Endothelial cell of umbilical vein (primary cell): ENCODE data around the gene KIAA1958. TPM values are rescaled to one million over a fixed set of nuclear protein-coding genes. Genes with fewer than 3 reads are reported as not detected.

Experiments used
- BruUV-seq: library from RNA; stranded (reverse); fragments of 400-500 nt; replicated peaks from 2 replicates; lab custom pipeline; 2021; lab: Mats Ljungman, UMichigan
- CTCF ChIA-PET: fragments of 300-600, 350-600 bp; sonication (Branson Sonifier 250); formaldehyde crosslinking; loops from one replicate; lab custom pipeline; 2021; ENCODE audit warnings: antibody characterized with exemption, inconsistent platforms; lab: Charles Lee
- POLR2A ChIA-PET: fragments of 300-600, 350-600 bp; sonication (Branson Sonifier 250); formaldehyde crosslinking; loops from one replicate; lab custom pipeline; 2021; ENCODE audit warnings: antibody characterized with exemption, inconsistent platforms; lab: Charles Lee
- DNase-seq: peaks from one replicate; pipeline ENCODE4 v3.0.0-alpha.2; 2011; ENCODE audit warnings: low read depth, low spot score
- FAIRE-seq: peaks from 2 replicates; lab custom pipeline; 2011; peaks lifted over from hg19 to GRCh38; lab: Jason Lieb, UNC
- H2AFZ ChIP-seq: 2 replicates; pipeline ENCODE4 v1.6.0; 2012; ENCODE audit warnings: low read depth, low read length, control low read depth, inconsistent platforms
- H3K27ac ChIP-seq: 2 replicates; pipeline ENCODE4 v1.5.1; 2011; ENCODE audit warnings: low read depth, mild to moderate bottlenecking, control low read depth, low read length, moderate library complexity; ENCODE audit not compliant: insufficient read depth
- H3K27me3 ChIP-seq, 2 experiments: 2 replicates each; pipeline versions ENCODE4 v1.6.0 to v1.6.1; 2011; ENCODE audit warnings: low read length in 2 of 2, mixed read lengths in 1 of 2; ENCODE audit not compliant: control insufficient read depth in 2 of 2, insufficient read depth in 2 of 2
- H3K36me3 ChIP-seq, 2 experiments: 2 replicates in 1 of 2; 3 replicates in 1 of 2; pipeline ENCODE4 v1.5.1; 2011; ENCODE audit warnings: low read length in 2 of 2, mild to moderate bottlenecking in 1 of 2, moderate library complexity in 1 of 2; ENCODE audit not compliant: control insufficient read depth in 2 of 2, insufficient read depth in 2 of 2; ENCODE audit errors: extremely low read depth in 1 of 2
- H3K4me1 ChIP-seq: 3 replicates; pipeline ENCODE4 v1.5.1; 2011; ENCODE audit warnings: mild to moderate bottlenecking, low read length; ENCODE audit not compliant: control insufficient read depth, insufficient read depth; ENCODE audit errors: extremely low read depth
- H3K4me2 ChIP-seq: 2 replicates; pipeline ENCODE4 v1.6.1; 2011; ENCODE audit warnings: low read length, control low read depth, mixed read lengths; ENCODE audit not compliant: insufficient read depth
- H3K4me3 ChIP-seq, 3 experiments: fragments of 200-600 bp in 1 of 3; sonication (generic), shearing (Covaris generic) in 1 of 3; replicated peaks in 1 of 3; 2 replicates each; pipeline ENCODE4 v1.5.1; 2011 to 2016; ENCODE audit warnings: control low read depth in 3 of 3, low read length in 3 of 3, mild to moderate bottlenecking in 2 of 3, inconsistent platforms in 1 of 3, low read depth in 1 of 3, moderate library complexity in 1 of 3; ENCODE audit not compliant: insufficient read depth in 1 of 3
- H3K79me2 ChIP-seq: 2 replicates; pipeline ENCODE4 v1.6.0; 2012; ENCODE audit warnings: low read length, inconsistent platforms; ENCODE audit not compliant: control insufficient read depth, insufficient read depth
- H3K9ac ChIP-seq: replicated peaks from 2 replicates; pipeline ENCODE3; 2011; ENCODE audit warnings: low read length, control low read depth; ENCODE audit not compliant: insufficient read depth; ENCODE audit errors: extremely low read depth
- H3K9me1 ChIP-seq: replicated peaks from 3 replicates; pipeline ENCODE4 v1.6.0; 2011; ENCODE audit warnings: mild to moderate bottlenecking, low read length; ENCODE audit not compliant: control insufficient read depth, insufficient read depth; ENCODE audit errors: extremely low read depth
- H3K9me3 ChIP-seq: replicated peaks from 2 replicates; pipeline ENCODE4 v1.5.1; 2012; ENCODE audit warnings: low read length, inconsistent platforms; ENCODE audit not compliant: control insufficient read depth, insufficient read depth
- H4K20me1 ChIP-seq: replicated peaks from 2 replicates; pipeline ENCODE3; 2011; ENCODE audit warnings: mild to moderate bottlenecking, low read length; ENCODE audit not compliant: control insufficient read depth, insufficient read depth; ENCODE audit errors: extremely low read depth
- CTCF ChIP-seq, 2 donors: IDR thresholded peaks; 1 replicate in 1 of 2; 2 replicates in 1 of 2; pipeline ENCODE4 v1.5.1; 2011; ENCODE audit warnings: low read length in 2 of 2, mild to moderate bottlenecking in 2 of 2, moderate library complexity in 2 of 2, control low read depth in 1 of 2, inconsistent platforms in 1 of 2, low read depth in 1 of 2; ENCODE audit not compliant: insufficient read depth in 1 of 2; ENCODE audit errors: extremely low read depth in 1 of 2
- FOS ChIP-seq: IDR thresholded peaks from 2 replicates; pipeline ENCODE4 v1.6.1; 2011; ENCODE audit warnings: mild to moderate bottlenecking, low read length, moderate library complexity, borderline replicate concordance; ENCODE audit not compliant: insufficient read depth
- GATA2 ChIP-seq: IDR thresholded peaks from 2 replicates; pipeline ENCODE4 v1.7.0; 2011; ENCODE audit warnings: low read depth, mild to moderate bottlenecking, moderate library complexity, mixed read lengths, low read length; ENCODE audit not compliant: insufficient read length, insufficient read depth
- JUN ChIP-seq: IDR thresholded peaks from 2 replicates; pipeline ENCODE4 v1.6.1; 2011; ENCODE audit warnings: borderline replicate concordance, low read depth; ENCODE audit not compliant: insufficient read length, insufficient read depth
- MYC ChIP-seq: IDR thresholded peaks from one replicate; pipeline ENCODE4 v1.6.1; 2011; ENCODE audit warnings: mild to moderate bottlenecking, low read depth, low read length
- POLR2AphosphoS5 ChIP-seq: IDR thresholded peaks from 2 replicates; pipeline ENCODE4 v1.6.1; 2012; ENCODE audit warnings: low read depth, mild to moderate bottlenecking, control low read depth, low read length, moderate library complexity; ENCODE audit not compliant: insufficient read depth
- dilution Hi-C: fragments of 300-500 bp; cut with MboI; formaldehyde crosslinking; loops from one replicate; pipeline ENCODE4 v1.15.0; 2019; ENCODE audit warnings: low sequenced_read_pairs; ENCODE audit not compliant: extremely low pct_ligation_motif_present
- intact Hi-C: fragments of 100-400 bp; cut with micrococcal nuclease; formaldehyde crosslinking; loops from one replicate; pipeline ENCODE4 v1.10.0; 2022
- polyA plus RNA-seq, 4 experiments: library from polyadenylated mRNA; depleted of rRNA in 3 of 4; stranded (reverse) in 3 of 4; unstranded in 1 of 4; fragments of >200 nt; gene quantifications; 2 replicates each; pipeline versions ENCODE4 v1.2.1 to v1.2.3, GENCODE V29; 2011 to 2012; ENCODE audit warnings: missing spikeins in 1 of 4
- total RNA-seq: library from RNA; stranded (reverse); gene quantifications from 2 replicates; pipeline ENCODE4 v1.2.3, GENCODE V29; 2021

Gene KIAA1958
- total and polyA plus RNA-seq, 2 donors (not counting 3 experiments of a cell fraction or from before 2014, with no cell fraction given), result 1.7 to 5.0 TPM

DNA sequence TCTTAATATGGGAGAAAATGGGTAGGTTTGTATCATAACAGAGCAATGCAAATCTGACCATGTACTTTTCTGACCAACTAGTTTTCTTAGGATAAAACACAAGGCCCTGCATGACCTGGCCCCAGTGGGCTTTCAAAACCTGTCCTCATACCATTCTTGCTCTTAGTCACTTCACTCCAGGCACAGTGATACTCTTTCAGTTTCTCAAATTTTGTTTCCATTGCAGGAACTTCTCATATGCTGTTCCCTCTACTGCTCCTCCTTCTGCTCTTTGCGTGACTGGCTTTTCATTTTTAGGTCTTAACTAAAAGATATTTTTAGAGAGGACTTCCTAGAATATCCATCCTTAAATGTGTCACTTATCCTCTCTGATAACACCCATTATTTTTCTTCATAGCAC, 118.9 kb downstream of the KIAA1958 start:
- Histone ChIP-seq H4K20me1 (no peaks in the 10 kb centered on the region), H3K4me2 (no peak overlapping the region), H3K27ac (no peak overlapping the region), H3K4me1 (no peaks in the 10 kb centered on the region), H2AFZ (no peak overlapping the region), H3K27me3 (no peaks in the 10 kb centered on the region), H3K4me3 (no peak overlapping the region), H3K9ac (peak overlapping the region; percentile 9), H3K9me1 (no peaks in the 10 kb centered on the region), H3K36me3 (no peaks in the 10 kb centered on the region), H3K79me2 (no peaks in the 10 kb centered on the region), H3K9me3 (no peaks in the 10 kb centered on the region)
- TF ChIP-seq FOS (no peak), CTCF (IDR thresholded peaks at IDR 0.05; ENCODE audit: extremely low read depth in 1 of 2, insufficient read depth in 1 of 2, low read depth in 1 of 2, low read length in 2 of 2) (no peak), MYC (no peak), POLR2AphosphoS5 (no peak), GATA2 (no peak), JUN (no peak)
- no peak for FAIRE-seq
- no peak for DNase-seq
- intact Hi-C loops (no loop called here), dilution Hi-C loops (no loop called here)
- no TSS peak for BruUV-seq
- CTCF ChIA-PET, result no interaction called here
- POLR2A ChIA-PET, result no interaction called here
